ENCODE results near the gene KIRREL3. TPM values are rescaled to one million over a fixed set of nuclear protein-coding genes. Genes with fewer than 3 reads are reported as not detected.

Gene KIRREL3
- total and polyA plus RNA-seq, 12 donors, result 0.13 to 0.58 (median 0.30) TPM

GRCh38 chr11:126530416-126530815, 470.2 kb downstream of the KIRREL3 start:
- Histone ChIP-seq H3K27ac (no peak overlapping the region), H3K4me1 (no peaks in the 10 kb centered on the region), H3K27me3 (peaks cover 0 to 36% (median 23%) of the 10 kb centered on the region in 7 donors), H3K36me3 (no peaks in the 10 kb centered on the region), H3K4me3 (no peak overlapping the region), H3K9me3 (no peaks in the 10 kb centered on the region)
- intact Hi-C loops (cut with DNase I), result no loop called here
- DNase-seq (no peak), ATAC-seq (peak in 1 of 8 donors; percentile 9)
- 81 to 86% methylated on average over 8 of the region's 8 CpGs for WGBS, 2 donors
- TF ChIP-seq, protein P1, sequence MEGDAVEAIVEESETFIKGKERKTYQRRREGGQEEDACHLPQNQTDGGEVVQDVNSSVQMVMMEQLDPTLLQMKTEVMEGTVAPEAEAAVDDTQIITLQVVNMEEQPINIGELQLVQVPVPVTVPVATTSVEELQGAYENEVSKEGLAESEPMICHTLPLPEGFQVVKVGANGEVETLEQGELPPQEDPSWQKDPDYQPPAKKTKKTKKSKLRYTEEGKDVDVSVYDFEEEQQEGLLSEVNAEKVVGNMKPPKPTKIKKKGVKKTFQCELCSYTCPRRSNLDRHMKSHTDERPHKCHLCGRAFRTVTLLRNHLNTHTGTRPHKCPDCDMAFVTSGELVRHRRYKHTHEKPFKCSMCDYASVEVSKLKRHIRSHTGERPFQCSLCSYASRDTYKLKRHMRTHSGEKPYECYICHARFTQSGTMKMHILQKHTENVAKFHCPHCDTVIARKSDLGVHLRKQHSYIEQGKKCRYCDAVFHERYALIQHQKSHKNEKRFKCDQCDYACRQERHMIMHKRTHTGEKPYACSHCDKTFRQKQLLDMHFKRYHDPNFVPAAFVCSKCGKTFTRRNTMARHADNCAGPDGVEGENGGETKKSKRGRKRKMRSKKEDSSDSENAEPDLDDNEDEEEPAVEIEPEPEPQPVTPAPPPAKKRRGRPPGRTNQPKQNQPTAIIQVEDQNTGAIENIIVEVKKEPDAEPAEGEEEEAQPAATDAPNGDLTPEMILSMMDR (IDR thresholded peaks at IDR 0.05), result no peak

DNA sequence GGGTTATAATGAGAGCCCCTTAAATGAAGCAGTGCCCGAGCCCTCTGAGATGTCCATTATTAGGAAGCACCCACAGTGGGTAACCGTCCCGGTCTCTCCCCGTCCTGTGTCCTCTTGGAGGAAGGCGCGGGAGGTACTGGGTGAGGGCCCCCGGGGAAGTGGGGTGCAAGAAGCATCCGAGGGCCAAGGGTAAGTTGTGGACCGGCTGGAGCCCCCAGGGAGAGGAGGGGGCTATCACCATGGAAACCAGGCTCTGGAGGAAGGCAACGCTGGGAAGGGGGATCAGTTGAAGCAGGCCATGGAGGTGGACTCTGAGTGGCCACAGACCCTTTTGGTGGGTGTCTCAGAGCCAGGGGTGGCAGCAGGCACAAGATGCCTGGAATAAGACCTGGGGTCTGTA, 471.5 kb downstream of the KIRREL3 start:
- DNase-seq (no peak), ATAC-seq (no peak)
- H3K4me1 ChIP-seq, result no peaks in the 10 kb centered on the region
- peaks cover 0 to 39% (median 16%) of the 10 kb centered on the region in 7 donors for H3K27me3 ChIP-seq
- no peaks in the 10 kb centered on the region for H3K36me3 ChIP-seq
- no peak overlapping the region for H3K27ac ChIP-seq
- no peaks in the 10 kb centered on the region for H3K9me3 ChIP-seq
- H3K4me3 ChIP-seq, result no peak overlapping the region
- TF ChIP-seq, protein P1 (IDR thresholded peaks at IDR 0.05), result no peak
- intact Hi-C loops (cut with DNase I), result no loop called here
- WGBS, 2 donors, result 65 to 67% methylated on average over 10 of the region's 10 CpGs

DNA sequence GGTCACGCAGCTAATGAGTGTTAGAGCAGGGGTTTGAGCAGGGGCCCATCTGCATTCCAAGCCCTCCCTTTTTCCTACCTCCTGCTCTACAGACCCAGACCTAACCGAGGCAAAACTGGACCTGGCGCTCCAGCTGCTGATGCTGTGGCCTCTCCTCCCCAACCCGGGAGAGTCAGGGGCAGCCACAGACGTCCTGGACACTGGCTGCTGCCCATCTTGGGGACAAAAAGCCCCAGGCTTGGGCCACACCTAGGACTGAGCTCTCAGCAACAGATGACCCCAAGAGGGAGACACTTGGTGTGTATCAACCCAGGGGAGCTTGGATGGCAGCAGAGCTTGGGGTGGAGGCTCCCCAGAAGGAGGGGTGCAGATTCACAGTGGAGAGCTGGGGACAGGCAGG, 472.5 kb downstream of the KIRREL3 start:
- intact Hi-C loops (cut with DNase I), result no loop called here
- no peak overlapping the region for H3K27ac ChIP-seq
- 62 to 64% methylated on average over 5 of the region's 5 CpGs for WGBS, 2 donors
- no peak for ATAC-seq
- peaks cover 0 to 39% (median 16%) of the 10 kb centered on the region in 7 donors for H3K27me3 ChIP-seq
- TF ChIP-seq, protein P1 (IDR thresholded peaks at IDR 0.05), result no peak
- H3K36me3 ChIP-seq, result no peaks in the 10 kb centered on the region
- H3K4me3 ChIP-seq, result no peak overlapping the region
- DNase-seq, result no peak
- no peaks in the 10 kb centered on the region for H3K9me3 ChIP-seq
- no peaks in the 10 kb centered on the region for H3K4me1 ChIP-seq

DNA sequence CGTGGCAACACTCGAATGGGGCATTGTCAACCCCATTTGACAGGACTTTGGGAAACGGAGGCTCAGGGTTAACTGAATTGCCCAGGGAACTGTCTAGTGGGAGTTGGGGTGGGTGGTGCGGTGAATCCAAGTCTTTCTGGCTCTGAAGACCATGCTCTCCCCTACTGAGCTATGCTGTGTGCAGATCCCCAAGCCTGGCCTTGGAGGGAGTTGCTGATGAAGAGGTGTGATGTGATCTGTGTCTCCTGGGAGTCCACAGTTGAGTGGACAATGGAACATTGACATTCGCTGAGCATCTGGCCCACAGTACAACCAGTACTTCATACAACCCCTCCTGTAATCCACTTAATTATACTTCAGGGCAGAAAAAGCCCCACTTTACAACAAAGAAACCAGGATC, 472.9 kb downstream of the KIRREL3 start:
- ATAC-seq (no peak), DNase-seq (no peak)
- Histone ChIP-seq H3K27me3 (peaks cover 0 to 39% (median 16%) of the 10 kb centered on the region in 7 donors), H3K27ac (no peak overlapping the region), H3K9me3 (no peaks in the 10 kb centered on the region), H3K4me3 (no peak overlapping the region), H3K36me3 (no peaks in the 10 kb centered on the region), H3K4me1 (no peaks in the 10 kb centered on the region)
- intact Hi-C loops (cut with DNase I), result no loop called here
- TF ChIP-seq, protein P1 (IDR thresholded peaks at IDR 0.05), result no peak
- 76 to 81% methylated on average over 5 of the region's 5 CpGs for WGBS, 2 donors
